Measurements from ENCODE around the gene ARID5B.

Gene ARID5B

DNA sequence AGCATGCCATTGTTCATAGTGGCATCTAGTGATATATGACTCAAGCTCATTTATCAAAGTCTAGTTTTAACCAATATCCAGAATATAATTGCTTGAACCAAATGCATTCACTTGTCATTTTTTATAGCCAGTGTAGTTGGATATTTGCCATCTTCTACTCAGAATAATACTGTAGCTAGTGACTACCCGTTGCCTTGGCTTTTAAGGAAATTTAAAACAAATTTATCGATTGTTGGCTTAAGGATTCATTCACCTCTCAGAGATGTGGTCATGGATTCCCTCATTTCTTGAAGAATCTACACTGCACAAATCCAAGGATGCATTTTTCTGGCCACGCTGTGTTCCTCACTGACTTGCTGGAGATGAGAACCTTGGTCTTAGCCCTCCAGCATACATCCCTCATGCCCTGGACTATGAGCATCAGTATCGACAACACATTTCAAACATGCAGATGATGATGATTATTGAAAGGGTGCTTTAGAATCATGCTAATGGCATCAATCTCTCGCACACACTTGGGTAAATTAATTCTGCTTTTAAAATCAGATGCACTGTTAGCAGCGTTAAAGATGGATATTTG is 8.8 kb downstream of the ARID5B start:
- no peak for DNase-seq (ENCODE audit: low read depth)
- TF ChIP-seq POLR2A (IDR thresholded peaks at IDR 0.05; ENCODE audit: extremely low read depth, insufficient read length) (no peak), MYC (IDR thresholded peaks at IDR 0.05; ENCODE audit: low read depth, low read length) (no peak)
- TF ChIP-seq, protein P1, sequence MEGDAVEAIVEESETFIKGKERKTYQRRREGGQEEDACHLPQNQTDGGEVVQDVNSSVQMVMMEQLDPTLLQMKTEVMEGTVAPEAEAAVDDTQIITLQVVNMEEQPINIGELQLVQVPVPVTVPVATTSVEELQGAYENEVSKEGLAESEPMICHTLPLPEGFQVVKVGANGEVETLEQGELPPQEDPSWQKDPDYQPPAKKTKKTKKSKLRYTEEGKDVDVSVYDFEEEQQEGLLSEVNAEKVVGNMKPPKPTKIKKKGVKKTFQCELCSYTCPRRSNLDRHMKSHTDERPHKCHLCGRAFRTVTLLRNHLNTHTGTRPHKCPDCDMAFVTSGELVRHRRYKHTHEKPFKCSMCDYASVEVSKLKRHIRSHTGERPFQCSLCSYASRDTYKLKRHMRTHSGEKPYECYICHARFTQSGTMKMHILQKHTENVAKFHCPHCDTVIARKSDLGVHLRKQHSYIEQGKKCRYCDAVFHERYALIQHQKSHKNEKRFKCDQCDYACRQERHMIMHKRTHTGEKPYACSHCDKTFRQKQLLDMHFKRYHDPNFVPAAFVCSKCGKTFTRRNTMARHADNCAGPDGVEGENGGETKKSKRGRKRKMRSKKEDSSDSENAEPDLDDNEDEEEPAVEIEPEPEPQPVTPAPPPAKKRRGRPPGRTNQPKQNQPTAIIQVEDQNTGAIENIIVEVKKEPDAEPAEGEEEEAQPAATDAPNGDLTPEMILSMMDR (IDR thresholded peaks at IDR 0.05; ENCODE audit: low read depth, low read length): no peak

DNA sequence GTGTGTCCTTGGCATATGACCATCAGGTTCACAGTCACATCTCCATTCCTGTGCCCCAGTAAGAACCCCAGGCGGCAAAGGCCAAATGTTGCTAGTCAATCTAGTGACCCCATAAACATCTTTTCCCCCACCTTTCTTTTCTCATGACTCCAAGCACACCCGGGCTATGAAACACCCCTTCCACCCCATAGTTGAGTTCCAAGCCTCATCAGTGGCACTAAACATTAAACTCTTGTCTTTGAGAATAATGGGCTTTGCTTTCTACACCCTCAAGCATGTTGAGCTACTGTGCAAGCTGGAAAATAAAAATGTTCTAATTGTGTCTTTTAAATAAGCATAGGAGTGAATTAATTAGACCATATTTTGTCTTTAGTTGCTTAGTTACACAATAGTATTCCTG is 9.4 kb downstream of the ARID5B start:
- DNase-seq (ENCODE audit: low read depth): no peak
- H3K4me3 ChIP-seq (ENCODE audit: low read depth, low read length): no peak overlapping the region
- TF ChIP-seq, protein P2, sequence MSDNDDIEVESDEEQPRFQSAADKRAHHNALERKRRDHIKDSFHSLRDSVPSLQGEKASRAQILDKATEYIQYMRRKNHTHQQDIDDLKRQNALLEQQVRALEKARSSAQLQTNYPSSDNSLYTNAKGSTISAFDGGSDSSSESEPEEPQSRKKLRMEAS (IDR thresholded peaks at IDR 0.05; ENCODE audit: low read depth, low read length): no peak
- TF ChIP-seq, protein P1 (IDR thresholded peaks at IDR 0.05; ENCODE audit: low read depth, low read length): no peak
- TF ChIP-seq POLR2A (IDR thresholded peaks at IDR 0.05; ENCODE audit: extremely low read depth, insufficient read length) (no peak), MYC (IDR thresholded peaks at IDR 0.05; ENCODE audit: low read depth, low read length) (no peak)

More for the DNA sequence above, 8.8 kb downstream of the ARID5B start:
- H3K4me3 ChIP-seq (ENCODE audit: low read depth, low read length): no peak overlapping the region

DNA sequence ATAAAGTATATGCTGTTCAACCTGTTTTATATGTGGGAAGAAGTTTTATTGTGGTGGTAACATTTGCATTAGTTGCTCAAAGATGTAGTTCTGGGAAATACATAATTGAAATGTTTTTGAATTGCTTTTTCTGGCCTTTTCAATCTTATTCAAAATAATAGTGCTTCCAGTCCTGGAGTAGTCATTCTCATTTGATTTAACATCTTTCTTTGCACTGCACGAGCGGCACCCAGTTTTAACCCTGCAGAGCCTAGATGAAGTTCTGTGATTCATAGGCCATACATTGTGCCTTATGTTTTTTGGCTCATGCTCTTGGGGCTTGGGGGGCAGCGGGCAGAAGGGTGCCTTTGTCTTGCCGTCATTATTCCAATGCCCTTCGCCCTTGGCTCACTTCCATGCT is 9.9 kb downstream of the ARID5B start:
- DNase-seq (ENCODE audit: low read depth): no peak
- no peak overlapping the region for H3K4me3 ChIP-seq (ENCODE audit: low read depth, low read length)
- TF ChIP-seq POLR2A (IDR thresholded peaks at IDR 0.05; ENCODE audit: extremely low read depth, insufficient read length): no peak
- TF ChIP-seq MYC (IDR thresholded peaks at IDR 0.05; ENCODE audit: low read depth, low read length): no peak
- TF ChIP-seq, protein P1 (IDR thresholded peaks at IDR 0.05; ENCODE audit: low read depth, low read length): no peak
- TF ChIP-seq, protein P2 (IDR thresholded peaks at IDR 0.05; ENCODE audit: low read depth, low read length): no peak

DNA sequence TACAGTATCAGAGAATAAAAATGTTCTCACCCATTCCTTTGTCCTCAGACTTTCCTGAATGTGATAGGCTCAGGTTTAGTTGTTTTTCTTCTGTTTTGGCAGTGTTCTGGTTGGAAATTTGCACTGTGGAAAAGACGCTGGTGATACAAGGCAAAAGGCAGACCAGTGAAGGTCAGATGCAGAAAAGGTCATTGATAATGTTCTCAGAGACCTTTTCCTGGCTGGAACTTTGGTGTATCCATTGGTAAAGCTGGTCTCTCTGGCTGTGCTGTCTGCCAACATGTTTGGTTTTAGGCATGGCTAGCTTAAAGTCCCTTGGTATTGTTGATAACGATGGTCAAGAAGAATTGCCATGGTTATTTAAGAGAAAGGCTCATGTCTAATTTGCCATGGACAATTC is 11.5 kb downstream of the ARID5B start:
- TF ChIP-seq, protein P1 (IDR thresholded peaks at IDR 0.05; ENCODE audit: low read depth, low read length): no peak
- TF ChIP-seq MYC (IDR thresholded peaks at IDR 0.05; ENCODE audit: low read depth, low read length): no peak
- TF ChIP-seq POLR2A (IDR thresholded peaks at IDR 0.05; ENCODE audit: extremely low read depth, insufficient read length): no peak
- TF ChIP-seq, protein P2 (IDR thresholded peaks at IDR 0.05; ENCODE audit: low read depth, low read length): no peak
- no peak overlapping the region for H3K4me3 ChIP-seq (ENCODE audit: low read depth, low read length)
- no peak for DNase-seq (ENCODE audit: low read depth)

DNA sequence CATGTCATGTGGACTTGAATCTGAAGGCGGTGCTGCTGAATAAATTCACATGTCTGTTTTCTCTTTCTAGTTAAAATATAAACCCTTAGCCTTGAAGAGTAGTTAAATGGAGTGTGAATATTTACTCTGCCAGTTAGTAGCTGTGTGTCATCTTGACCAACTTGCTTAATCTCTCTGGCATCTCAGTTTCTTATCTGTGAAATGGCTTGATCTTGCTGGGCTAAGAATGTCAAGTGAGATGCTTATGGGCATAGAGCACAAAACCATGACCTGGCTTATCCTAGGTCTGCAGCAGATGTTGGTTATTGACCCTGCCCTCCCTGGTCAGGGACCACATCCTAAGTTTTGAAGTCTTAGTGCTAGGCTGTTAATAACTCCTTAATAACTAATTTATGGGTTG is 16.6 kb downstream of the ARID5B start:
- no peak for DNase-seq (ENCODE audit: low read depth)
- TF ChIP-seq, protein P1 (IDR thresholded peaks at IDR 0.05; ENCODE audit: low read depth, low read length): no peak
- TF ChIP-seq, protein P2 (IDR thresholded peaks at IDR 0.05; ENCODE audit: low read depth, low read length): no peak
- TF ChIP-seq POLR2A (IDR thresholded peaks at IDR 0.05; ENCODE audit: extremely low read depth, insufficient read length) (no peak), MYC (IDR thresholded peaks at IDR 0.05; ENCODE audit: low read depth, low read length) (no peak)
- no peak overlapping the region for H3K4me3 ChIP-seq (ENCODE audit: low read depth, low read length)

DNA sequence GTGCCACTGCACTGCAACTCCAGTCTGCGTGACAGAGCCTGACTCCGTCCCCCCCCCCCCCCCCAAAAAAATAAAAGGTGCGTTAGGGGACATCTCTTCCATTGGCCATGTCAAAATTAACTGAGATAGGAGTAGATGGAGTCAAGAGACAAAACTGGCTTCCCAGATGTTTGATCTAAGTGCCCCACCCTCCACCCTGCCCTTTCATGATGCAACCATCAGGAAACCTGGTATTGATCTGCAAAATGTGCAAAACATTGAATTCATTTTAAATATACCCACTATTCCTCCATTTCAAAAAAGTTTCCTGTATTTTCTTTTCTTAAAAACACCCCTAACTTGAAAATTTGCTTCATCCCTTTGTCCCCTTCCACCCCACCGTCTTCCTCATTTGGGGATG is 17.5 kb downstream of the ARID5B start:
- DNase-seq (ENCODE audit: low read depth): no peak
- TF ChIP-seq MYC (IDR thresholded peaks at IDR 0.05; ENCODE audit: low read depth, low read length) (no peak), POLR2A (IDR thresholded peaks at IDR 0.05; ENCODE audit: extremely low read depth, insufficient read length) (no peak)
- TF ChIP-seq, protein P1 (IDR thresholded peaks at IDR 0.05; ENCODE audit: low read depth, low read length): no peak
- TF ChIP-seq, protein P2 (IDR thresholded peaks at IDR 0.05; ENCODE audit: low read depth, low read length): no peak
- H3K4me3 ChIP-seq (ENCODE audit: low read depth, low read length): no peak overlapping the region
